NCI-H146 (cell line): Measurements from ENCODE around the gene PTPRM.

ENCODE experiments used
- DNase-seq: peaks from one replicate; lab custom pipeline; 2025; lab: John Stamatoyannopoulos, UW

The PTPRM gene

DNA sequence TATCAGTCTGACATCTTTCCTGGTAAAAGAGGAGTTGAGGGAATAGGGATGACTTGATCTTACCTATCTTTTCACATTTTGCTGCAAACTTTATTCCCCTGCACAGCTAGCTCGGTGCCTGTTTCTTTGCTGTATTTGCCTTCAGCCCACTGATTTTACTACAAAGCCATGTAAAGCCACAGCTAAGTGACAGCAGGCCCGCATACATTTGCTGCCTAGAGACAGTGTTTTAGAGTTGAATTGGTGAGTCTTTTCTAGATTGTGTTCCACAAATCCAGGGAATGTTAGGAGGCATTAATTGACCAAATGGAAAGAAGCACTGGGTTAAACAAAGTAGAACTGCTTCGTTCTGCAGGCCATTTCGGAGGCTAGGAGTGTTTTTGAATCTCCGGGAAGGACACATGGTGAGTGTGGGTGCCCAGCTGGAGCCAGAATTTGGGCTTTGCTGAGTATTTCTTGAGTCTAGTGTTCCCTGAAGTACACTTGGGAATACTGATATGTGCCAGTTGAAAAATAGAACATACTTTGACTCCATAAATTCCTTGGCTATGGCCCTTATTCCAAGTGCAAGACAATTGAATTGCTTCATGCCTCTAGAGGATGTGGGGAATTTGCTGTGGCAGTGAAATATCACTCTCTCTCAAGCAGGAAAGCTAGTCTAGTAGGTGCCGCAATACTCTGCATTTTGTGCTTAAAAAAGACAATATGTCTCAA is 329.8 kb downstream of the PTPRM start:
- no peak for DNase-seq

DNA sequence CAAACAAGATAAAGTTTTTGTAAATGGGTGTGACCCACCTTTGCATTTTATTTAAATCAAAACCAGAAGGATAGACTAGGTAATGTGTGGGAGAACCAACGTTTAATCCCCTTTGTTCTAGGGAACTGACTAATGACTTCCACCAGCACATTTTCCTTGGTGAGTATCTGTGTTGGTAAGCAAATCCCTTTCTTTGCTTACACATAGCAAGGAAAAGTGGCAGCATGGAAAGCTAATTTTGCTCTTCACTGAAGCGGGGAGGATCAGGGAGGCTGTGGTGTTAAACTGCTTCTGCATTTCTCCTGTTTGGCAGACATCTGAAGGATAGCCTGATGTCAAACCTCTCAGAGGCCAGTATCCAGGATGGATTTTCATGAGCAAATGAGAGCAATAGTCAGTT is 331.1 kb downstream of the PTPRM start:
- DNase-seq = no peak

GRCh38 chr18:7899078-7899477 is 332.0 kb downstream of the PTPRM start:
- DNase-seq = no peak

DNA sequence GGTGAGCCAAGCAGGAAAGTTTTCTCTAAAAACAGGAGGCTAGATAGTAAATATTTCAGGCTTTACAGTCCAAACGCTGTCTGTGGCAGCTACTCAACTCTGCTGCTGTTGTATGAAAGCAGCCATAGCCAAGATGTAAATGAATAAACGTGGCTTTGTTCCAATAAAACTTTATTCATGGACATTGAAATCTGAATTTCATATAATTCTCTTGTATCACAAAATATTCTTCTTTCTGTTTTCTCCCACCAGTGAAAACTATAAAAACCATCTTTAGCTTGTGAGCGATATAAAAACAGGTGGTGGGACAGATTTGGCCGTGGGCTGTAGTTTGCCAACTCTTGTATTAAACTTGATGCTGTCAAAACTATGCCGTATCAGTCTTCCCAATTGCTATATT is 333.0 kb downstream of the PTPRM start:
- no peak for DNase-seq

DNA sequence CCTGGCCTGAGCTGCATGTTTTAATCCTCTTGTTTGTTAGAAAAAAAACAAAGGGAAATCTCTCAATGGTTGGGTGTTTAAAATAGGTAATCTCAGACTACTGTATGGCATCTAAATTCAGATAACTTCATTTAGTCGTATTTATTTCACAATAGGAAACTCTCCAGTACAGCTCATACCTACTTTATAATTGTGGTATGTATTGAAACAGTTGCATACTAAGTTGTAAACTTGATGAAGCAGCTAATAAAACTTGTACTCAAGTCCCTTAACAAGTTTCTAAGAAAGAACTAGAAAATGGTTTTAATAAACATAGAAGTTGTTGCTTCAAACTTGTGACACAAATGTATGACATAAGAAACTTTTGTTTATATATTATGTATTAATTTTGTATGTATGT is 334.5 kb downstream of the PTPRM start:
- DNase-seq = no peak

GRCh38 chr18:7902399-7902839 is 335.3 kb downstream of the PTPRM start:
- DNase-seq = no peak

DNA sequence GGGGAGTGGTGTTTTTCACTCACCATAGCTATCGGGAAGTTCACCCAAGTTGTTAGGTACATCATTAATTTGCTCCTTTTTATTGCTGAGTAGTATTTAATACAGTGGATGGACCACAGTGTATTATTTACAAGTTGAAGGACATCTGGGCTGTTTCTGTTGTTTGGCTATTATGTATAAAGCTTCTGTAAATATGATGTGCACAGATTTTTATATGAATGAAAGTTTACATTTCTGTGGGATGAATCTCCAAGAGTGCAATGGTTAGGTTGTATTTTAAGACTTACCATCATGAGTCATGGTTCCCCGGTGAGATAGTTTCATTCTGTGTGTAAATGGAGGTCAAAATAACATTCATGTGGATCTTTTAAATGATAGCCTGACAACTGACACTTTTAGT is 337.4 kb downstream of the PTPRM start:
- no peak for DNase-seq

DNA sequence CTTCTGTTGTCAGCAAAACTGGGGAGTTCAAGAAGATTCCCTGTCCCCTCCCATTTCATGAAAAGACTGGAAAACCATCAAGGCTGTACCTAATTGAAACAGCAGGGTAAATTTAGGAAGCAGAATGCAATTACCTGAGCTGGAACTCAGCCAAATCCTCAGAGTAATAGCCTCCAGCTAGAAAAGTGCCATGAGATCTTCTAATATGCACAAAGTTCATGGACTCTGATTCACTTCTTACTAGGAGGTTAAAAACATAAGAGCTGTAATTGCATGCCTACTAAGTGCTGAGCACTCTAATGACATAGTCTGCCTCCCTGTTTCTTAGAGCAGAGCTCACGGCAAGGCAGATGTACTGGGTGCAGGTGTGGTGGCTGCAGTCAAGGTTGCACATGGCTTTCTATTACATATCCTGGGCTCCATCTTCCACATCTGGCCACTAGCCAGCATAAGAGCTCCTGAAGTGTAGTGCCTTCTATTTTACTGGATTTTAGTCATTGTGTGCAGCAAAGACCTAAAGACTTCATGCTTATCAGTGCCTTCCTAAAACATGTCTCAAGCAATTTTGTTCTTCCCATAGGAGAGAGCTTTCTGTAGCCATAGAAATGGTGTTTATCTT is 341.7 kb downstream of the PTPRM start:
- peak; percentile 92 for DNase-seq

DNA sequence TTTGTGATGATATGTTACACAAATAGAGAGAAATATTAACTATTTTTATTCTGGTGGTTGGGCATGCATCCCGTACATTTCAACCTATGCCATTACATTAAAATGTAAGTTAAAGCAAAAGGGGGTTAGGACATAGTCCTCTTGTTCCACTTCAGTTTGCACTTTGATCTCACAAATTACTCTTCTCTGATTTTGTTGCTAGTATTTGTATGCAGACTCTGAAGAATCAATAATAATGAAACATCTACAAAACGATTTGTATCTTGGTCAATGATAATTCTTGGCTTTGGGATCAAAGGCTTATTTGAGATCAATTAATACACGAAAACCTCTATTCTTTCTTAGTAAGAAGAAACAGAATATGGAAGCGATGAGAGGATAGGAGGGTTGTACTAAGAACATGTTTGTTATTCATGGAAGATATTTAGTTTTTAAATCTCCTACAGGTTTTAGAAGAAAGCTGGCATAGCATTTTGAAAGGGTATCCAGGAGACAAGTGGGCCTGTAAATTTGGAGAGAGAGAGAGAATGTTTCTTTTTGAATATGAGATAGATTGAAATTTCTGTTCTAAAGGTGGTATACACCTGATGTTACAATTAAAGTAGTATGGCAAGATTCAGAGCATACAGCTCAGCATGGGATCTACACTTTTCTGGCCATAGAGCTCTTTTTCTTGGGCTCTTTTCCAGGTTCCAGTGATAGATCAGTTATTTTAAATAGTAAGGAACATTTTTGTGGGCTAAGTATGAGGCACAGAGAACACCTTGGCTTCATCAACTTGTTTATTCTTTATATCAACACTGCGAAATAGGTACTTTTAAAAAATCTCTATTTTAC is 347.9 kb downstream of the PTPRM start:
- no peak for DNase-seq

DNA sequence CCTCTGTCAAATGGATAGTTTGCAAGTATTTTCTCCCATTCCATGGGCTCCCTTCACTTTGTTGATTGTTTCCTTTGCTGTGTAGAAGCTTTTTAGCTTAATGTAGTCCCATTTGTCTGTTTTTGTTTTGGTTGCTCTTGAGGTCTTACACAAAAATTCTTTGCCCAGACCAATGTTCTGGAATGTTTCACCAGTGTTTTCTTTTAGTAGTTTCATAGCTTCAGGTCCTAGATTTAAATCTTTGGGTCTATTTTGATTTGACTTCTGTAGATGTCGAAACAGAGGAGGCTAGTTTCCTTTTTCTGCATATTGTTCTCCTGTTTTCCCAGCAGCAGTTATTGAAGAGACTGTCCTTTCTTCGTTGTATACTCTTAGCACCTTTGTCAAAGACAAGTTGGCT is 351.6 kb downstream of the PTPRM start:
- no peak for DNase-seq

GRCh38 chr18:7919565-7919964 is 352.4 kb downstream of the PTPRM start:
- no peak for DNase-seq

GRCh38 chr18:7921938-7922587 is 354.9 kb downstream of the PTPRM start:
- no peak for DNase-seq

- no peak for DNase-seq
Observed at GRCh38 chr18:7923105-7923504, 356.0 kb downstream of the PTPRM start.

- peak; percentile 25 for DNase-seq
Observed at GRCh38 chr18:7924616-7925015, 357.5 kb downstream of the PTPRM start.

DNA sequence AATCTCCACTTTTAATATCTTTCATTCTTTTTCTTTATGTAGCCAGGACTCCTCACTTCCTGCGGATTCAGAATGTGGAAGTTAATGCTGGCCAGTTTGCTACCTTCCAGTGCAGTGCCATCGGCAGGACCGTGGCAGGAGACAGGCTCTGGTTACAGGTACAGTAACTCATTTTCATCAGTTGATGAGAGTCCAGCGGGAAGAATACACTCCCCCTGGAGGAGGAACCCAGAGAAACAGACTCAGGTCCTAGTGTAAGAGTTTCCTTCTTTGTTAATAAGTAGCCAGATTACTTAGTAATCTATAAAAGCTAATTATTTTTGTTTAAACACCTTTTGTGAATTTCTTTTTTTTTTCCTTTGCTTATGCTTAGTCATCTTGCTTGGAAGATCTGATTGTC is 359.4 kb downstream of the PTPRM start:
- DNase-seq = peak; percentile 96

GRCh38 chr18:7927119-7927518 is 360.0 kb downstream of the PTPRM start:
- no peak for DNase-seq

DNA sequence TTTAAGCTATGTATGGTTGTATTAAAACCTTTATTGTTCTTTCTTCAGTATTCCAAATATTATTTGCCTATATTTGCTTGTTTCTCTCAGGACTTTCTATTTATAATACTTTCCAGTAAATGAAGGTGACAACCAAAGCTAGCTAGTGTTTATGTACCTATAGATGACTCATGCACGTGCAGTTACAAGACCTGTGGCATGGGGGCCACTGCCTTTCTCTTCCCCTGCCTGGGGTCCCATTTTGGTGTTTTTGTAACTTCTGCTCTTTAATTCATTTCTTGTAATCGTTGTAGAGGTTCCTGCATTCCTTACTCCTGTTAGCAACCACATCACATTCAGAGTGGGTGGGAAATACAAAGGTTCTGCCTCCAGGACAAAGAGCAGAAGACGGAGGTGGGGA is 364.6 kb downstream of the PTPRM start:
- DNase-seq = no peak

GRCh38 chr18:7937268-7937667 is 370.2 kb downstream of the PTPRM start:
- no peak for DNase-seq

DNA sequence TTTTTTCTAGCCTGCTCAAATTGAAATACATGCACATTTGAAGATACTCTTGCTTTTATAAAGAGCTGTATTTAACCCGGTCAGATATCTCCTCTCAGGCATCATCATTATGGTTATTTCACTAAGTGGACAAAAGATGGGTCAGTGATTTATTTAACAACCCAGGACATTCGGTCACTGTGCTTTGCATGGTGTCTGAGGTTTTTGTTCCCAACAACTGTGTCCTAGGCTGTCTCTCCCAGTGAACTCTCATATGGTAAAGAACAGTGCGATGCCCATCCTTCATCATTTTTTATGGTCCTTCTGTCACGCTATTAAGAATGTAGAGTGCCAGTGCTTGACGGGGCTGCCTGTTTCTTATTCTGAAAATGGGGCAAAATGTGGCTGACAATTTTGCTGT is 372.4 kb downstream of the PTPRM start:
- DNase-seq = no peak

- no peak for DNase-seq
Observed at GRCh38 chr18:7940379-7940778, 373.3 kb downstream of the PTPRM start.

- DNase-seq = peak; percentile 89
Observed at GRCh38 chr18:7940971-7941370, 373.9 kb downstream of the PTPRM start.

- peak; percentile 97 for DNase-seq
Observed at GRCh38 chr18:7941533-7941932, 374.4 kb downstream of the PTPRM start.

- no peak for DNase-seq
Observed at GRCh38 chr18:7945882-7946281, 378.8 kb downstream of the PTPRM start.
